HG03196 (cell line): ENCODE measurements around the gene WDR45.
"Not testable (repeated sequence)": the region's sequence is repeated elsewhere in the genome, so short reads cannot be mapped to it uniquely, and the experiment has no call there.

Source experiments
- ATAC-seq: cut with Tn5 transposase; IDR thresholded peaks from one replicate; pipeline ENCODE4 v1.9.1; 2021; ENCODE audit not compliant: unreplicated experiment

WDR45 gene

GRCh38 chrX:49079489-49080428, at the start of gene WDR45:
Gene WDR45 (minus strand): TSS chrX:49079887. CDS start chrX:49078095, 1,792 bp downstream.
- peak; percentile 64 for ATAC-seq

DNA sequence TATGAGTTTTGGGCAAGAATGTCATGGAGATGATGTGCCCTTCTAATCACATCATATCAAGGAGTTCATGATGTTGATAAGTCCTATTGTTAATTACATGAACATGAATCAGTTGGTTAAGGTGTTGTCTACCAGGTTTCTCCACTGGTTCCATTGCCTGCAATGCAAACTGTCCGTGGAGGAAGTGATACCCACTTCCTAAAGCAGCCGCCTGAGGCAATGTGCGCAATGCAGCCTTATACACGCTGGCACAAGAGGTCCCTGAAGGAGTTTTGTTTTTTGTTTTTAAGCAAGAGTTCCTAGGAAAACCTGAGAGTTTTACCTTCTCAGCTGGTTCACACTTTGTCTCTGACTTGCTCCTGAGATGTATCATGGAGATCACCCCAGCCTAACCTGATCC, 49.7 kb upstream of the WDR45 start:
- no peak for ATAC-seq

DNA sequence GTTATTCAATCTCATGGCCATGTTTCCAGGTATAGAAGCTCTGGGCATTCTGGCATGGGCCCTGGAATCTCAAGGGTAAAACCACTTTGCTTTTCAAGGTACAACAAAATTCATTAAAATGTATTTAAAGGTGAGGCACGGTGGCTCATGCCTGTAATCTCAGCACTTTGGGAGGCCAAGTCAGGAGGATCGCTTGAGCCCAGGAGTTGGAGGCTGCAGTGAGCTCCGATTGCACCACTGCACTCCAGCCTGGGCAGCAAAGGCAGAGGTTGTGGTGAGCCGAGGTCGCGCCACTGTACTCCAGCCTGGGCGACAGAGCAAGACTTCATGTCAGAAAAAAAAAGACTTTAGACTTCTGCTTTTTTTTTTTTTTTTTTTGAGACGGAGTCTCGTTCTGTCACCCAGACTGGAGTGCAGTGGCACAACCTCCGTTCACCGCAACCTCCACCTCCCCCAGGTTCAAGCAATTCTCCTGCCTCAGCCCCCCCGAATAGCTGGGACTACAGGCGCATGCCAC, 48.1 kb upstream of the WDR45 start:
- ATAC-seq = not testable (repeated sequence)

- ATAC-seq = no peak
Measured at GRCh38 chrX:49122499-49122898, 42.8 kb upstream of the WDR45 start.

DNA sequence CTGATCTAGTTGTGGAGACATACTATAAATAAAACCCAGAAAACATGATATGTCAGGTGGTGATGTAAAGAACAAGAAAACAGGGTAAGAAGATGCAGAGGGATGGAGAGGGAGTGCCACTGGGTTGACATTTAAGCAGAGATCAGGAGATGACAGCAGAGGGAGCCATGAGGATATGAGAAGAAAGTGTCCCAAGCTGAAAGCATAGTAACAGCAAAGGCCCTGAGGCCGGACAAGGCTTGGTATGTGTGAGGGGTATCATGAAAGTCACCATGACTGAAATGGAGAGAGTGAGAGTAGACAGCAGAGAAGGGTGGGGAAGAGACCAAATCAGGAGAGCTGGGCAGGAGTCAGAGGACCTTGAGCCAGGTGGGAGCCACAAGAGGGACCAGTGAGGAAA, 40.4 kb upstream of the WDR45 start:
- no peak for ATAC-seq

- no peak for ATAC-seq
Measured at GRCh38 chrX:49117581-49117980, 37.9 kb upstream of the WDR45 start.

DNA sequence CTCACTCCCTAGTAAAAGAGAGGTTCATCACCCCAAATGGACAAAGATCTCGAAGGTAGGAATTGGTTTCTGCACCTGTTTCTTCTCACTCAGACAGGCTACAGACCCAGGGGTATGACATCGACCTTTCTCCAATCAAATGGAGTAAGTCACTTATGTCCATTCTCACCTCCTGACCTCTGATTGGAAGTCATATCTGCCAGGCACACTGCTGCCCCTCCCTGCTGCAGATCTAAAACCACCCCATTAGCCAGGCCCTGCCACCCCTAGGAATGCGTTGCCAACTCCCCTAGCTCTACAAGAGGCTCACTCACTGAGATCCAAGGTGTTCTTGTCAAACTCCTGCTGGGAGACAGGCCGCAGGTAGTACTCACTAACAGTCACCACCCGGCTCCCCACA, 37.0 kb upstream of the WDR45 start:
- ATAC-seq = no peak

DNA sequence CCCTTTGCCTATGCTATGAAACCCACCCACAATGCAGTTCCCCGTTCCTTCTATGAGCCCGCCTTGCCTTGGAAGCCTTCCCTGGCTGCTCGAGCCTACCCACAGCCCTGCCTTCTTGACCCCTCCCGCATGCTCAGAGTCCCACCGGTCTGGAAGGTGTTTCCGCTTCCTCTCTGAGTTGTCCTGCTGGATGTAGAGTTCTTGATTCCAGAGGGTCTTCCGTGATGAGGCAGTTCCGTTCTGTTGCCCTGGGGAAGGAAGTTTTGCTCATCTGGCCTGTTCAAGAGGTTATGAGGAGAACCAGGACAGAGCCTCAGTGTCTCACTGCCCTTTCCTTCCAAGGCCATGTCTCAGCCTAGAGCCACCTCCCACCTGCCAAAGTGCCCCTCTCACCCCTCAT, 36.4 kb upstream of the WDR45 start:
- ATAC-seq = no peak

DNA sequence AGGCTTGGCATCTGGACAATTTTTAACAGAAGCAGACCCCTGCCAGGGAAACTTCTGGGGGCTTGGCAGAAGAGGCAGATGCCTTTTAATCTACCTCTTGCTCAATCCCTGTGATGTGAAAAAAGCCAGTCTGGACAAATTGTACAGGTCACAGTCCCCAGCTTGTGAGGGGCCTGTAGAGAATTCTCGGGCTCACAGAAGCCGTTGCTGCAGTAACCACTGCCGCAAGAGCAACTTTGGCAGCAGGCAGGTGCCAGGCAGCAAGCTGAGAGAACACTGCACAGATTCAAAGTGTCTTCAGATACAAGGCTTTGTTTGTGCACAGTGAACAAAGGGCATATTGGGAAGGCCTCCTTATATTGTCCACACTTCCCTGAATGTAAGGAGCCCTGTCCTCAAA, 32.1 kb upstream of the WDR45 start:
- ATAC-seq = no peak

DNA sequence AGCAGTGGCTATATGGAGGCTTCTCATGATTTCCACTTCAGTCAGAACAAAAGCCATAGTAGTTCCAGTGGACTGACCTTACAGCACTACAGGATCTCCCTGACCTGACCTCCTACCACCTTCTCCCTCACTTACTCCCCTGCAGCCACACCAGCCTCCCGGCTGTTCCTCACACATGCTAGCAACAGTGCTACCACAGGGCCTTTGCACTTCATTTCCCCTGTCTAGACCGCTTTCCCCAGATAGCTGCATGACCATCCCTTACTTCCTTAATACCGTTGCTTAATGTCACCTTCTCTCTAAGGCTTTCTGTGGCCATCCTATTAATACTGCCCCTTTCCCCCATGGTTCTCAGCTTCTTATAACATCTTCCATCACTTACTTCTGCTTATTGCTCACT, 30.7 kb upstream of the WDR45 start:
- no peak for ATAC-seq

DNA sequence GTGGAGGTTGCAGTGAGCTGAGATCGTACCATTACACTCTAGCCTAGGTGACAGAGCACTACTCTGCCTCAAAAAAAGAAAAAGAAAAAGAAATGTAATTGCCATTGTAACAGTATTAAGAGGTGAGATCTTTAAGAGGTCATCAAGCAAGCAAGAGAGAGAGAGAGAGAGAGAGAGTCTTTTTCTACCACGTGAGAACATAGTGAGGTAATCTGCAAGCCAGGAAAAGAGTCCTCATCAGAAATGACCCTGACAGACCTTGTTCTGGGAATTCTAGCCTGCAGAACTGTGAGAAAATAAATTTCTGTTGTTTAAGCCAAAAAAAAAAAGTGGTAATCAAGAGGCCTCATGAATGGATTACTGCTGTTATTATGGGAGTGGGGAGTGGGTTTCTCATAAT, 29.0 kb upstream of the WDR45 start:
- no peak for ATAC-seq

DNA sequence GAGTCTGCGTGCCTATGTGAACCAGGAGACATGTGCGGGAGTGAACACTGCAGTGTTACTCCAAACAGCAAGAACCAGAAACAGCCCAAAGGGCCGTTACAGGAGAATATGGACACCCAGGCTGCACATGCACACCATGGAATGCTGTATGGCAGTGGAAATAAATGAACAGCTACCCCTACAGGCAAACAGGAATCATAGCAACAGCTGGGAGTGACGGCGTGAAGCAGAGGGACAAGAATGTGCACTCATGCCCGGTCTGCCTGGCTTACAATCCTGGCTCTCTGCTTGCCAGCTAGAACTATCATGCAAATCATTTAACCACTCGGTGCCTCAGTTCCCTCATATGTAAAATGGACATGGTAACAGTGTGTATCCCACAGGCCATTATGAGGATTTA, 27.2 kb upstream of the WDR45 start:
- no peak for ATAC-seq

GRCh38 chrX:49106296-49106695, 26.6 kb upstream of the WDR45 start:
- ATAC-seq = no peak

DNA sequence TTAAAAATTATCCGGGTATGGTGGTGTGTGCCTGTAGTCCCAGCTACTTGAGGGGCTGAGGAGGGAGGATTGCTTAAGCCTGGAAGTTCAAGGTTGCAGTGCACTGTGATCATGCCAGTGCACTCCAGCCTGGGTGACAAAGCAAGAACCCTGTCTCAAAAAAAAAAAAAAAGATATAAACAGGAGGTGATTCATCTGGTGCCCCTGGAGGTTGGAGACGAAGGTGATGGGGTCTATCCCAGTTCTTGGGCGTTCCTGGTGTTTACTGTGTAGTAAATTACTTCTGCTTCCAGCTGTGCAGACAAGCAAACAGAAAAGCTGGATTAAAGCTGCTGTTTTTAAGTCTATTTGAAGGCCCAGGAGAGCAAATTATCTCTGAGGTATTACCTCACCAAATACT, 23.9 kb upstream of the WDR45 start:
- ATAC-seq = no peak

GRCh38 chrX:49102190-49102589, 22.5 kb upstream of the WDR45 start:
- no peak for ATAC-seq

DNA sequence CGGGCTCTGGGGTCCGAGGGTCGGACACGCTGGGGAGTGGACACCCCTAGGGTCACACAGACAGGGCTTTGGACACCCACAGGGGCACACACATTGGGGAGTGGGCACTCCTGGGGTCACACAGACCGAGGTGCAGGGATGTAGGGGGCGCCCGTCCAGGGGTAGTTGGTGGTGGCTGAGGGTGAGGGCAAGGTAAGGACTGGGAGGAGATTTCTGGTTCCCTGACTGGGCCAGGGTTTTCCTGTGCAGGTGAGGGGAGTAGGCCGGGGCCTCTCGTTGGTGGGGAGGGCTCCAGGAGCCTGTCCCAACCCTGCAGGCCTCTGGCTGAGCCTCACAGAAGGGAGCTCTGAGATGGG, 21.9 kb upstream of the WDR45 start:
- peak; percentile 16 for ATAC-seq

- ATAC-seq = peak; percentile 91
Measured at GRCh38 chrX:49100704-49101628, 21.3 kb upstream of the WDR45 start.

DNA sequence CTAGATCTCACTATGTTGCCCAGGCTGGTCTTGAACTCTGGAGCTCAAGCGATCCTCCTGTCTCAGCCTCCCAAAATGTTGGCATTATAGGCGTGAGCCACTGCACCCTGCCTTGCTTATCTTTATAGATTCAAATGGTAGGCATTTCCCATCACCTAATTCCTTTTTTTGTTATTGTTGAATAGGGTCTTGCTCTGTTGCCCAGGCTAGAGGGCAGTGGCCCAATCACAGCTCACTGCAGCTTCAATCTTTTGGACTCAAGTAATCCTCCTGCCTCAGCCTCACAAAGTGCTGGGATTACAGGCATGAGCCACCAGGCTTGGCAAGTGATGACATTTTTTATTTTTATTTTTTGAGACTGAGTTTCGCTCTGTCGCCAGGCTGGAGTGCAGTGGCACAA, 16.7 kb upstream of the WDR45 start:
- ATAC-seq = no peak

- ATAC-seq = no peak
Measured at GRCh38 chrX:49089553-49089952, 9.9 kb upstream of the WDR45 start.

DNA sequence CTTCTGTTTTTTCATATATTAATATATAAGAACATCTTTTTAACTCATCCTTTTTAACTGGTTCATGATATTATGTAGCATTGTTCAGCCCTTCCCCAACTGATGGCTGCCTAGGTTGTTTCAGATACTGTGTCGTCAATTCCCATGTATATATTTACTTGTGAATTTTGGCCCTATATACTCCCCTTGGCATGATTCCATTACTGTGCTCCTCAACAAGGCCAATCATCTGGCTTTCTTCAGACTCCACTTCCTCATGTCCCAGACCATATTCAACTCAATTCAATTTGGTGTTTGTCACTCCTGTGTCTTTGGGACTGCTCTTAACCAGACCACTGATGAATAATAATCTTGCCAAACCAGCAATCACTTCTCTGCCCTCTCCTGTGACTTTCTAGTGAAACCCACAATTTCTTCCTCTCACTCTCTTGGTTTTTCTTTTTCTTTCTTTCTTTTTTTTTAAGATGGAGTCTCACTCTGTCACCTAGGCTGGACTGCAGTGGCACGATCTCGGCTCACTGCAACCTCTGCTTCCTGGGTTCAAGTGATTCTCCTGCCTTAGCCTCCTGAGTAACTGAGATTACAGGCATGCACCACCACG, 2.7 kb upstream of the WDR45 start:
- ATAC-seq = no peak

GRCh38 chrX:49077941-49078340, 1.7 kb downstream of the WDR45 start:
- ATAC-seq = no peak
